ENCODE results near the gene FAM20A.

Gene FAM20A

DNA sequence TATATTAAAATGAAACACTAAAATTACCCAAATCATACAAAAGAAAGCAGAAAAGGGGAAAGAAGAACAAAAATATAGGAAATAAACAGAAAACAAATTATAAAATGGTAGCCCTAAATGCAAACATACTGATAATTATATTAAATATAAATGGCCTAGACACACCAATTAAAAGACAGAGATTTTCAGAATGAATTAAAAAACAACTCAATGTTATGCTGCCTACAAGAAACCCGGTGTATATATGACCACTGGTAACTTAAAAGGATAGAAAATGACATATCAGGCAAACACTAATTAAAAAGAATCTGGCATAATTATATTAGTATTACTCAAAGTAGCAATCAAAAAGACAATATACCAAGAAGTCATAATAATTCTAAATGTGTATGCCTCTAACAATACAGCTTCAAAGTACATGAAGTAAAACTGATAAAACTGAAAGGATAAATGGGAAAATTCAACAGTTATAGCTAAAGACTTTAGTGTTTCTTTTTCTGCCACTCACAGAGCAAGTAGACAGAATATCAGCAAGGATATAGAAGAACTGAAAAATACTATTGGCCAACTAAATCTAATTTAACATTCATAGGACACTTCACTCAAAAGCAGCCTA is 7.5 kb upstream of the FAM20A start:
- TF ChIP-seq, protein P1, sequence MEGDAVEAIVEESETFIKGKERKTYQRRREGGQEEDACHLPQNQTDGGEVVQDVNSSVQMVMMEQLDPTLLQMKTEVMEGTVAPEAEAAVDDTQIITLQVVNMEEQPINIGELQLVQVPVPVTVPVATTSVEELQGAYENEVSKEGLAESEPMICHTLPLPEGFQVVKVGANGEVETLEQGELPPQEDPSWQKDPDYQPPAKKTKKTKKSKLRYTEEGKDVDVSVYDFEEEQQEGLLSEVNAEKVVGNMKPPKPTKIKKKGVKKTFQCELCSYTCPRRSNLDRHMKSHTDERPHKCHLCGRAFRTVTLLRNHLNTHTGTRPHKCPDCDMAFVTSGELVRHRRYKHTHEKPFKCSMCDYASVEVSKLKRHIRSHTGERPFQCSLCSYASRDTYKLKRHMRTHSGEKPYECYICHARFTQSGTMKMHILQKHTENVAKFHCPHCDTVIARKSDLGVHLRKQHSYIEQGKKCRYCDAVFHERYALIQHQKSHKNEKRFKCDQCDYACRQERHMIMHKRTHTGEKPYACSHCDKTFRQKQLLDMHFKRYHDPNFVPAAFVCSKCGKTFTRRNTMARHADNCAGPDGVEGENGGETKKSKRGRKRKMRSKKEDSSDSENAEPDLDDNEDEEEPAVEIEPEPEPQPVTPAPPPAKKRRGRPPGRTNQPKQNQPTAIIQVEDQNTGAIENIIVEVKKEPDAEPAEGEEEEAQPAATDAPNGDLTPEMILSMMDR (IDR thresholded peaks at IDR 0.05; ENCODE audit: low read depth, low read length) = no peak

DNA sequence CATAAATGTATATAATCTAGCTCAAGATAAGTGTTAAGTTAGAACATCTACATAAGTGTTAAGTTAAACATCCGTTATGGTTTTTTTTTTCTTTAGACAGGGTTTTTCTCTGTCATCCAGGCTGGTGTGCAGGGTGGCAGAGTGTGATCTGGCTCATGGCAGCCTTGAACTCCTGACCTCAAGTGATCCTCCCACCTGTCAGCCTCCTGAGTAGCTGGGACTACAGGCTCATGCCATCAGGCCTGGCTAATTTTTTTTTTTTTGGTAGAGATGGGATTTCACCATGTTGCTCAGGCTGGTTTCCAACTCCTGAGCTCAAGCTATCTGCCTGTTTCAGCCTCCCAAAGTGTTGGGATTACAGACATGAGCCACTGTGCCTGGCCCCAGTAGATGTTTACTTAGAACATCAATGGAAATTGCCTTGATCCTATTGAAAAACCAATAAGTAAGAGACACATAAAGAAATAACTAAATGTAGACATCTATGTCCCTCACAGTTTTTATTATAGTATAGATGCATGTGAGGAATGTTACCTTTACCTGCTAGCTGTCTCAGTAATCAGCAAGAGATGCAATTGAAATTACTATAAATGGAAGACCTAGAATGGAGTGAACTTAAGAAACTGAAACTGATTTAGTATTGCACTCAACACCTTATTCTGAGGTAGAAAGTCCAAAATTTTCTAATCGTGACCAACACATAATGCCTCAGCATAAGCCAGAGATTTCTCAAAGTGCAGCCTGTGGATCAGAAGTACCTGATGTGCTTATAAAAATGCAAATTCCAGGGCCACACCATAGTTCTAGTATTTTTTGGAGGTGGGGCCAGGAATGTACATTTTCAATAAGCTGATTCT is 5.5 kb upstream of the FAM20A start:
- TF ChIP-seq, protein P1 (IDR thresholded peaks at IDR 0.05; ENCODE audit: low read depth, low read length) = no peak

More for the DNA sequence above, 7.5 kb upstream of the FAM20A start:
- no peak overlapping the region for H3K4me3 ChIP-seq (ENCODE audit: low read depth, low read length)

DNA sequence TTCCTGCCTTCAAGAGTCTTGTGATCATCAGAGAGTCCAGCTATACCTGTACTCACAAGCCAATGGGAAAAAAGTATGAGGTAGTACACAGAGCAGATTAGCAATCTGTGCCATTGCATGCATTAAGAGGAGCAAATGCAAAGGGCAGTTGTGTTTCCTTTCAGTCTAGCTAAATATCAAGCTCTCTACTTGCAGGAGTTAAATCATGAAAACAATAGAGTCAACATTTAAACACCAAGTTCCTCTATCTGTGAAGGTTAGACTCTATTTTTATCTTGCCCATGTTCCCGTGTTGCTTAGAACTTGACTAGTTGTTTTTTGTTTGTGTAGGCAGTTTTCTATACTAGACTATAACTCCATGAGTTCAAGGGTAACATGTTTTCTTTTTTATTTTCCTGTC is 4.7 kb upstream of the FAM20A start:
- no peak overlapping the region for H3K4me3 ChIP-seq (ENCODE audit: low read depth, low read length)
- TF ChIP-seq, protein P1 (IDR thresholded peaks at IDR 0.05; ENCODE audit: low read depth, low read length) = no peak

More for the DNA sequence above, 5.5 kb upstream of the FAM20A start:
- no peak overlapping the region for H3K4me3 ChIP-seq (ENCODE audit: low read depth, low read length)

DNA sequence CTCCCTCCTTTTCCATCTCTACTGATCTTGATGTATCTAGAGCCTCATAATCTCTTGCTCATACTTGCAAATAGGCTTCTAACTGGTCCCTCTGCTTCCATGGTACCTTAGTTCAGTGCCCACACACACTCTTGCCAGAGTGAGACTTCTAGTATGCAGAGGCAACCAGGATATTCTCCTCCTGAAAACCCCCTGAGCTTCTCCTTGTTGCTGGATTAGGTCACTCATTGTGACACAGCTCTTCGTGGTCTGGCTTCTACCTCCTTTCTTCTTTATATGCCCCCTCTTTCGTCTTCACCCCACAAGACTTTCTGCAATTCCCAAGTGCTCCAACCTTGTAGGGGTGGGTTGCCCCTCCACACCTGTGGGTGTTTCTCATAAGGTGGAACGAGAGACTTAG is 2.5 kb upstream of the FAM20A start:
- TF ChIP-seq, protein P1 (IDR thresholded peaks at IDR 0.05; ENCODE audit: low read depth, low read length) = no peak
- H3K4me3 ChIP-seq (ENCODE audit: low read depth, low read length) = no peak overlapping the region

DNA sequence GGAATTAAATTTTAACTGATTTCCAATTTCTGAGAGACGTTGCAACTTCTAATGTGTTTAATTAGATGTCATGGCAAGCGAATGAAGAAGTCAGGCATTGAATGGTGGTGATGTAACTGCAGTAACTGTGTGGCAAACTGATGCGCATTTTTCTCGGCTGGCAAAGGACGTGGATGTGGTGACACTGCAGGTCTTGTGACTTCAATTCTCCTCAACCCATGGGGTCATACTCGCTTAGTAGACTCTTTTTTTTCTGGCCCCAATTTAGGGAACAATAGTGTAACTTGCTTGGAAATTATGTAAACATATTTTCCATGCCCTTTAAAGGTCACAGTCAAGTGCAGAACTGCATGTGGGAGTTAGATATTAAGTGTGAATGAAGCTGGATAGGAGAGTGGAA is 1.9 kb upstream of the FAM20A start:
- H3K4me3 ChIP-seq (ENCODE audit: low read depth, low read length) = no peak overlapping the region
- TF ChIP-seq, protein P1 (IDR thresholded peaks at IDR 0.05; ENCODE audit: low read depth, low read length) = no peak

DNA sequence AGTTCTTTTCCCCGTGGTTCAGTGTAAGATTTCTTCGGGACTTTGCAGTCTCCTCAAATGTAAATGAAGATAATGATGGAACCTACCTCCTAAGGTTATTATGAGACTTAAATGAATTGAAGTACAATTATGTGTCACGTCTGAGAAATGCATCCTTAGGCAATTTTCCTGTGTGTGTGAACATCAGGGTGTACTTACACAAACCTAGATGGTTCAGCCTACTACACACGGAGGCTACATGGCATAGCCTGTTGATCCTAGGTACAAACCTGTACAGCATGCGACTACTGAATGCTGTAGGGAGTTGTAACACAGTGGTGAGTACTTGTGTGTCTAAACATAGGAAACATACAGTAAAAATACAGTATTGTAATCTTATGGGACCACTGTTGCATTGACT is 1.1 kb upstream of the FAM20A start:
- TF ChIP-seq, protein P1 (IDR thresholded peaks at IDR 0.05; ENCODE audit: low read depth, low read length) = no peak
- no peak overlapping the region for H3K4me3 ChIP-seq (ENCODE audit: low read depth, low read length)

Measured in WI38 (cell line).